PFSK-1 (cell line): Measurements from ENCODE around the gene CEACAM5.

Experiments
- SIN3A ChIP-seq: IDR thresholded peaks from 2 replicates; pipeline ENCODE4 v1.6.1; 2012; ENCODE audit warnings: mild to moderate bottlenecking, low read length, moderate library complexity, borderline replicate concordance; ENCODE audit not compliant: insufficient read depth
- TAF1 ChIP-seq: IDR thresholded peaks from 2 replicates; pipeline ENCODE4 v1.6.1; 2012; ENCODE audit warnings: low read length, control low read depth, borderline replicate concordance; ENCODE audit not compliant: insufficient read depth

DNA sequence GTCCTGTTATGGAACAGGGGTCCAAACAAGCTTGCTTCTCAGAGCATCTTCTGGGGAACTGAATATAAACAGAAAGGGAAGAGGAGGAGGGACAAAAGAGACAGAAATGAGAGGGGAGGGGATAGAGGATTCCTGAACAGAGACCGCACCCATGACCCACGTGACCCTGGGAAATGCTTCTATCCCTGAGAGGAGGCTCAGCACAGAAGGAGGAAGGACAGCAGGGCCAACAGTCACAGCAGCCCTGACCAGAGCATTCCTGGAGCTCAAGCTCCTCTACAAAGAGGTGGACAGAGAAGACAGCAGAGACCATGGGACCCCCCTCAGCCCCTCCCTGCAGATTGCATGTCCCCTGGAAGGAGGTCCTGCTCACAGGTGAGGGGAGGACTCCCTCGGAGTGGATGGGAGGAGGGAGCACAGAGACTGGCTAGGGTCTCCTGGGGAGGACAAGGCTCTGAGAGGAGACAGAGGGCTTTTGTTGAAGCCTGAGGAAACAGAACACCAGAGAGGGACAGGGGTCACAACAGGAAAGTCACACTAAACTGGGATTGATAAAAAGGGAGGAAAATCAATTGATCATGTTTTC, 47.0 kb downstream of the CEACAM5 start, which contains the start of gene CEACAM6:
- TF ChIP-seq SIN3A: no peak
- TF ChIP-seq TAF1: no peak
